DMS53 treated with DMSO at 0.1 percent for 48 hours (cell line): Measurements from ENCODE around the gene TOX3.
A peak's percentile ranks its signal among the peaks of the same experiment; 100 is the strongest.

ENCODE experiments used
- DNase-seq: peaks from one replicate; lab custom pipeline; 2025; ENCODE audit not compliant: unreplicated experiment; lab: John Stamatoyannopoulos, UW

The TOX3 gene

GRCh38 chr16:52539191-52539590 is 7.8 kb downstream of the TOX3 start:
- no peak for DNase-seq

- no peak for DNase-seq
These were observed 8.4 kb downstream of the TOX3 start for GRCh38 chr16:52538511-52538910.

GRCh38 chr16:52537516-52537915 is 9.4 kb downstream of the TOX3 start:
- no peak for DNase-seq

- DNase-seq, result no peak
These were observed 11.9 kb downstream of the TOX3 start for GRCh38 chr16:52535076-52535475.

- no peak for DNase-seq
These were observed 13.6 kb downstream of the TOX3 start for GRCh38 chr16:52533296-52533695.

GRCh38 chr16:52532384-52532783 is 14.6 kb downstream of the TOX3 start:
- no peak for DNase-seq

- peak; percentile 29 for DNase-seq
These were observed 17.7 kb downstream of the TOX3 start for GRCh38 chr16:52529226-52529625.

- no peak for DNase-seq
These were observed 18.4 kb downstream of the TOX3 start for GRCh38 chr16:52528393-52529065.

- no peak for DNase-seq
These were observed 20.1 kb downstream of the TOX3 start for GRCh38 chr16:52526830-52527229.

GRCh38 chr16:52526116-52526828 is 20.7 kb downstream of the TOX3 start:
- DNase-seq, result no peak

GRCh38 chr16:52521570-52521969 is 25.4 kb downstream of the TOX3 start:
- no peak for DNase-seq

- no peak for DNase-seq
These were observed 28.1 kb downstream of the TOX3 start for GRCh38 chr16:52518884-52519283.

GRCh38 chr16:52515068-52515671 is 31.8 kb downstream of the TOX3 start:
- peak; percentile 51 for DNase-seq

GRCh38 chr16:52512297-52512987 is 34.5 kb downstream of the TOX3 start:
- DNase-seq, result no peak

GRCh38 chr16:52501746-52502145 is 45.2 kb downstream of the TOX3 start:
- no peak for DNase-seq

GRCh38 chr16:52500963-52501362 is 46.0 kb downstream of the TOX3 start:
- no peak for DNase-seq

GRCh38 chr16:52499060-52499440 is 47.9 kb downstream of the TOX3 start:
- no peak for DNase-seq

GRCh38 chr16:52498328-52499059 is 48.4 kb downstream of the TOX3 start:
- peak; percentile 46 for DNase-seq

- DNase-seq, result peak; percentile 71
These were observed 49.7 kb downstream of the TOX3 start for GRCh38 chr16:52497067-52497816.
